Spleen (tissue), 7 donors: Measurements from ENCODE around the gene INVS.

ENCODE experiments used
- POLR2A ChIP-seq, 3 donors: fragments of 450-650 bp; IDR thresholded peaks; one replicate each; pipeline ENCODE4 v1.5.1; 2017; ENCODE audit warnings: antibody characterized with exemption in 3 of 3, mild to moderate bottlenecking in 1 of 3
- TF ChIP-seq, protein P1 (sequence below), 11 experiments: fragments of 200-600 bp in 7 of 11; fragments of 450-650 bp in 4 of 11; sonication (generic) in 4 of 11; IDR thresholded peaks in 8 of 11; conservative IDR thresholded peaks in 3 of 11; 1 replicate in 7 of 11; 2 replicates in 4 of 11; pipeline versions ENCODE4 v1.4.0 to v1.8.0; 2016 to 2021; ENCODE audit warnings: antibody characterized with exemption in 11 of 11, inconsistent platforms in 4 of 11, mild to moderate bottlenecking in 1 of 11
- donor health status: DM: no; HTN: no; CAD: no; lungs with moderate emphysema.
- donor health status: DM: no; HTN: no; CAD: no.
- donor health status: DM: no; HTN: no; CAD: no.

GRCh38 chr9:100286257-100286656 is 187.2 kb downstream of the INVS start:
- TF ChIP-seq, protein P1, sequence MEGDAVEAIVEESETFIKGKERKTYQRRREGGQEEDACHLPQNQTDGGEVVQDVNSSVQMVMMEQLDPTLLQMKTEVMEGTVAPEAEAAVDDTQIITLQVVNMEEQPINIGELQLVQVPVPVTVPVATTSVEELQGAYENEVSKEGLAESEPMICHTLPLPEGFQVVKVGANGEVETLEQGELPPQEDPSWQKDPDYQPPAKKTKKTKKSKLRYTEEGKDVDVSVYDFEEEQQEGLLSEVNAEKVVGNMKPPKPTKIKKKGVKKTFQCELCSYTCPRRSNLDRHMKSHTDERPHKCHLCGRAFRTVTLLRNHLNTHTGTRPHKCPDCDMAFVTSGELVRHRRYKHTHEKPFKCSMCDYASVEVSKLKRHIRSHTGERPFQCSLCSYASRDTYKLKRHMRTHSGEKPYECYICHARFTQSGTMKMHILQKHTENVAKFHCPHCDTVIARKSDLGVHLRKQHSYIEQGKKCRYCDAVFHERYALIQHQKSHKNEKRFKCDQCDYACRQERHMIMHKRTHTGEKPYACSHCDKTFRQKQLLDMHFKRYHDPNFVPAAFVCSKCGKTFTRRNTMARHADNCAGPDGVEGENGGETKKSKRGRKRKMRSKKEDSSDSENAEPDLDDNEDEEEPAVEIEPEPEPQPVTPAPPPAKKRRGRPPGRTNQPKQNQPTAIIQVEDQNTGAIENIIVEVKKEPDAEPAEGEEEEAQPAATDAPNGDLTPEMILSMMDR (IDR thresholded peaks at IDR 0.05 in 8 of 11, conservative IDR thresholded peaks at IDR 0.05 in 3 of 11) = no peak
- no peak for TF ChIP-seq POLR2A (IDR thresholded peaks at IDR 0.05)
